Activated T-helper 17 cell treated with anti-CD3 and anti-CD28 coated beads, Interleukin-2, amount 50 U/mL, for 72 hours (primary cell): ENCODE results near the gene ARSG. TPM values are rescaled to one million over a fixed set of nuclear protein-coding genes. Genes with fewer than 3 reads are reported as not detected.
"Not testable (repeated sequence)": the region's sequence is repeated elsewhere in the genome, so short reads cannot be mapped to it uniquely, and the experiment has no call there.

ENCODE experiments used
- ATAC-seq: fragments of 150-1000 bp; cut with Tn5 transposase; replicated peaks from 2 replicates; pipeline ENCODE4 v1.10.0; 2021; ENCODE audit warnings: mild to moderate bottlenecking, moderate library complexity
- H3K27ac Mint-ChIP-seq: one replicate; pipeline ENCODE4 v1.8.0; 2022; ENCODE audit warnings: mixed read lengths
- H3K27me3 Mint-ChIP-seq: one replicate; pipeline ENCODE4 v1.8.0; 2022; ENCODE audit warnings: mixed read lengths
- H3K36me3 Mint-ChIP-seq: one replicate; pipeline ENCODE4 v1.8.0; 2022; ENCODE audit warnings: low read depth, mild to moderate bottlenecking, mixed read lengths
- H3K4me1 Mint-ChIP-seq: one replicate; pipeline ENCODE4 v1.8.0; 2022; ENCODE audit warnings: mixed read lengths
- H3K4me3 Mint-ChIP-seq: one replicate; pipeline ENCODE4 v1.8.0; 2022; ENCODE audit warnings: mild to moderate bottlenecking, mixed read lengths
- H3K9me3 Mint-ChIP-seq: one replicate; pipeline ENCODE4 v1.8.0; 2022; ENCODE audit warnings: mixed read lengths
- total RNA-seq, 2 donors: library from RNA; stranded (reverse); gene quantifications; one replicate each; pipeline ENCODE4 v1.2.3, GENCODE V29; 2022

ARSG gene
- total RNA-seq, 2 donors from 2014 or later: 4.8 to 6.3 TPM

GRCh38 chr17:68389041-68389440, 97.7 kb downstream of the ARSG start:
- no peak overlapping the region for H3K27ac Mint-ChIP-seq
- no peak for ATAC-seq
- no peaks in the 10 kb centered on the region for H3K9me3 Mint-ChIP-seq
- no peaks in the 10 kb centered on the region for H3K27me3 Mint-ChIP-seq
- no peak overlapping the region for H3K4me3 Mint-ChIP-seq
- no peaks in the 10 kb centered on the region for H3K36me3 Mint-ChIP-seq
- H3K4me1 Mint-ChIP-seq: peaks cover 10% of the 10 kb centered on the region

- Mint-ChIP-seq H3K27ac (no peak overlapping the region), H3K9me3 (peaks cover 4% of the 10 kb centered on the region), H3K27me3 (no peaks in the 10 kb centered on the region), H3K36me3 (no peaks in the 10 kb centered on the region), H3K4me1 (peaks cover 4% of the 10 kb centered on the region), H3K4me3 (no peak overlapping the region)
- ATAC-seq: no peak
Measured at GRCh38 chr17:68390888-68391545, 99.7 kb downstream of the ARSG start.

- no peaks in the 10 kb centered on the region for H3K27me3 Mint-ChIP-seq
- peaks cover 4% of the 10 kb centered on the region for H3K9me3 Mint-ChIP-seq
- H3K36me3 Mint-ChIP-seq: no peaks in the 10 kb centered on the region
- peaks cover 5% of the 10 kb centered on the region for H3K4me1 Mint-ChIP-seq
- no peak for ATAC-seq
- H3K27ac Mint-ChIP-seq: no peak overlapping the region
- H3K4me3 Mint-ChIP-seq: no peak overlapping the region
Measured at GRCh38 chr17:68391561-68392268, 100.4 kb downstream of the ARSG start.

GRCh38 chr17:68394608-68395331, 103.5 kb downstream of the ARSG start:
- Mint-ChIP-seq H3K4me3 (no peak overlapping the region), H3K27me3 (no peaks in the 10 kb centered on the region)

GRCh38 chr17:68396226-68397107, 105.2 kb downstream of the ARSG start:
- peaks cover 26% of the 10 kb centered on the region for H3K4me1 Mint-ChIP-seq
- peaks cover 5% of the 10 kb centered on the region for H3K36me3 Mint-ChIP-seq
- no peaks in the 10 kb centered on the region for H3K27me3 Mint-ChIP-seq
- no peak for ATAC-seq
- H3K9me3 Mint-ChIP-seq: peaks cover 4% of the 10 kb centered on the region
- H3K4me3 Mint-ChIP-seq: no peak overlapping the region
- no peak overlapping the region for H3K27ac Mint-ChIP-seq

More at GRCh38 chr17:68394608-68395331, 103.5 kb downstream of the ARSG start:
- H3K27ac Mint-ChIP-seq: no peak overlapping the region
- ATAC-seq: no peak
- peaks cover under 1% of the 10 kb centered on the region for H3K36me3 Mint-ChIP-seq
- H3K9me3 Mint-ChIP-seq: peaks cover 4% of the 10 kb centered on the region
- H3K4me1 Mint-ChIP-seq: peaks cover 21% of the 10 kb centered on the region

- ATAC-seq: no peak
- H3K4me3 Mint-ChIP-seq: no peak overlapping the region
- H3K27ac Mint-ChIP-seq: no peak overlapping the region
Measured at GRCh38 chr17:68397108-68397536, 105.8 kb downstream of the ARSG start.

GRCh38 chr17:68398691-68399637, 107.7 kb downstream of the ARSG start:
- ATAC-seq: peak; percentile 38
- Mint-ChIP-seq H3K27ac (peak overlapping the region; percentile 47), H3K4me3 (peak overlapping the region; percentile 64), H3K36me3 (peaks cover 5% of the 10 kb centered on the region), H3K9me3 (peaks cover 4% of the 10 kb centered on the region), H3K27me3 (no peaks in the 10 kb centered on the region), H3K4me1 (peaks cover 26% of the 10 kb centered on the region)

More at GRCh38 chr17:68397108-68397536, 105.8 kb downstream of the ARSG start:
- Mint-ChIP-seq H3K36me3 (peaks cover 5% of the 10 kb centered on the region), H3K4me1 (peaks cover 26% of the 10 kb centered on the region), H3K9me3 (peaks cover 4% of the 10 kb centered on the region), H3K27me3 (no peaks in the 10 kb centered on the region)

- peaks cover 26% of the 10 kb centered on the region for H3K4me1 Mint-ChIP-seq
Measured at GRCh38 chr17:68399638-68400403, 108.5 kb downstream of the ARSG start.

GRCh38 chr17:68400404-68400735, 109.1 kb downstream of the ARSG start:
- Mint-ChIP-seq H3K27ac (peak overlapping the region; percentile 47), H3K27me3 (no peaks in the 10 kb centered on the region), H3K4me3 (peak overlapping the region; percentile 64), H3K36me3 (peaks cover 5% of the 10 kb centered on the region), H3K9me3 (no peaks in the 10 kb centered on the region), H3K4me1 (peaks cover 26% of the 10 kb centered on the region)
- ATAC-seq: no peak

More at GRCh38 chr17:68399638-68400403, 108.5 kb downstream of the ARSG start:
- ATAC-seq: peak; percentile 89
- H3K4me3 Mint-ChIP-seq: peak overlapping the region; percentile 64
- no peaks in the 10 kb centered on the region for H3K27me3 Mint-ChIP-seq
- peaks cover 5% of the 10 kb centered on the region for H3K36me3 Mint-ChIP-seq
- peaks cover under 1% of the 10 kb centered on the region for H3K9me3 Mint-ChIP-seq
- peak overlapping the region; percentile 47 for H3K27ac Mint-ChIP-seq

GRCh38 chr17:68401288-68401687, 110.0 kb downstream of the ARSG start:
- peaks cover 26% of the 10 kb centered on the region for H3K4me1 Mint-ChIP-seq
- H3K27ac Mint-ChIP-seq: peak overlapping the region; percentile 47
- peaks cover 5% of the 10 kb centered on the region for H3K36me3 Mint-ChIP-seq
- H3K9me3 Mint-ChIP-seq: no peaks in the 10 kb centered on the region
- no peaks in the 10 kb centered on the region for H3K27me3 Mint-ChIP-seq
- no peak for ATAC-seq
- no peak overlapping the region for H3K4me3 Mint-ChIP-seq

GRCh38 chr17:68403122-68403521, 111.8 kb downstream of the ARSG start:
- ATAC-seq: no peak

GRCh38 chr17:68403837-68404236, 112.5 kb downstream of the ARSG start:
- H3K4me3 Mint-ChIP-seq, H3K9me3 Mint-ChIP-seq, H3K36me3 Mint-ChIP-seq, H3K27me3 Mint-ChIP-seq, ATAC-seq, H3K27ac Mint-ChIP-seq: not testable (repeated sequence)
- H3K4me1 Mint-ChIP-seq: peaks cover 16% of the 10 kb centered on the region

More at GRCh38 chr17:68403122-68403521, 111.8 kb downstream of the ARSG start:
- Mint-ChIP-seq H3K9me3 (no peaks in the 10 kb centered on the region), H3K27me3 (no peaks in the 10 kb centered on the region), H3K4me1 (peaks cover 19% of the 10 kb centered on the region), H3K36me3 (peaks cover 5% of the 10 kb centered on the region), H3K27ac (no peak overlapping the region), H3K4me3 (no peak overlapping the region)
